Ovary (tissue), 9 donors: ENCODE results near the gene COIL. TPM values are rescaled to one million over a fixed set of nuclear protein-coding genes. Genes with fewer than 3 reads are reported as not detected.

Source experiments
- DNase-seq, 5 donors: peaks; one replicate each; pipeline ENCODE4 v3.0.0-alpha.2; 2019 to 2020
- H3K27ac ChIP-seq, 2 donors: fragments of 200-600 bp; one replicate each; pipeline versions ENCODE4 v1.5.1 to v1.8.0; 2019 to 2022
- H3K27me3 ChIP-seq: fragments of 200-600 bp; one replicate; pipeline ENCODE4 v1.8.0; 2022
- H3K36me3 ChIP-seq: fragments of 200-600 bp; sonication (generic); one replicate; pipeline ENCODE4 v1.5.1; 2019
- H3K4me1 ChIP-seq: one replicate; pipeline ENCODE4 v1.8.1; 2013; ENCODE audit warnings: mild to moderate bottlenecking, moderate library complexity; ENCODE audit not compliant: insufficient read depth
- H3K4me3 ChIP-seq: fragments of 200-600 bp; sonication (generic); one replicate; pipeline ENCODE4 v1.5.1; 2017
- H3K9me3 ChIP-seq, 2 donors: fragments of 200-600 bp in 1 of 2; sonication (generic) in 1 of 2; one replicate each; pipeline versions ENCODE4 v1.5.1 to v1.8.1; 2013 to 2019; ENCODE audit warnings: mild to moderate bottlenecking in 1 of 2, moderate library complexity in 1 of 2
- CTCF ChIP-seq, 3 donors: fragments of 450-650 bp in 2 of 3; fragments of 200-600 bp in 1 of 3; IDR thresholded peaks; one replicate each; pipeline versions ENCODE4 v1.5.1 to v1.8.0; 2016 to 2022; ENCODE audit warnings: antibody characterized with exemption in 3 of 3, mild to moderate bottlenecking in 1 of 3
- EP300 ChIP-seq: sonication (generic); formaldehyde crosslinking; IDR thresholded peaks from one replicate; pipeline ENCODE4 v1.6.1; 2017; ENCODE audit warnings: antibody characterized with exemption
- POLR2A ChIP-seq: fragments of 450-650 bp; IDR thresholded peaks from one replicate; pipeline ENCODE4 v1.6.1; 2017; ENCODE audit warnings: antibody characterized with exemption, mild to moderate bottlenecking, moderate library complexity
- WGBS, 3 donors: extraction: QIAGEN DNeasy Blood & Tissue Kit in 1 of 3; methylation state at CpG; one replicate each; pipeline versions ENCODE4 v1.1.5 to v1.1.7; 2013 to 2017; 5-methylcytosine and 5-hydroxymethylcytosine counted together
- intact Hi-C, 4 donors: fragments of 100-400 bp; cut with DNase I; formaldehyde crosslinking; loops; one replicate each; pipeline versions ENCODE4 v1.11.0 to v1.15.1; 2022 to 2023
- polyA plus RNA-seq, 2 donors: library from polyadenylated mRNA; stranded (reverse); fragments of 200-250 nt in 1 of 2; fragments of 350-450 nt in 1 of 2; fragmentation: Illumina TruSeq in 1 of 2; extraction: RNeasy Lipid Tissue Mini Kit (QIAGEN cat#74804) in 1 of 2; gene quantifications; one replicate each; pipeline ENCODE4 v1.2.3, GENCODE V29; 2013 to 2014
- total RNA-seq, 7 donors: library from RNA; depleted of rRNA in 2 of 7; stranded (reverse); fragments of >200 nt in 2 of 7; fragmentation: NEBNext Ultra II Directional in 3 of 7; extraction: Animal tissue kit (Norgen Biotek cat#: 25700) in 3 of 7; gene quantifications; one replicate each; pipeline versions ENCODE4 v1.1.0 to v1.2.4, GENCODE V29; 2016 to 2023
- donor health status: DM: no; HTN: no; CAD: no; lungs with moderate emphysema.
- donor health status: DM: no; HTN: no; CAD: no.
- donor health status: Bipolar disorder and iron deficiency.
- donor health status: DM: yes; HTN: yes; CAD: no.
- donor health status: DM: no; HTN: no; CAD: no.
- donor health status: DM: yes; HTN: yes; CAD: no.

COIL gene
- total and polyA plus RNA-seq, 9 donors = 10.9 to 17.8 (median 12.9) TPM

GRCh38 chr17:57008958-57009357 lies 48.1 kb upstream of the COIL start:
- intact Hi-C loops = no loop called here
- no peak overlapping the region for H3K4me3 ChIP-seq
- peaks cover 2% of the 10 kb centered on the region for H3K4me1 ChIP-seq
- no peak overlapping the region for H3K27ac ChIP-seq
- WGBS, 3 donors = 74 to 80% (median 77%) methylated on average over 2 of the region's 2 CpGs
- no peak for DNase-seq
- H3K36me3 ChIP-seq = no peaks in the 10 kb centered on the region
- H3K9me3 ChIP-seq = no peaks in the 10 kb centered on the region
- TF ChIP-seq POLR2A (no peak), EP300 (no peak), CTCF (IDR thresholded peaks at IDR 0.05) (no peak)
- H3K27me3 ChIP-seq = no peaks in the 10 kb centered on the region

DNA sequence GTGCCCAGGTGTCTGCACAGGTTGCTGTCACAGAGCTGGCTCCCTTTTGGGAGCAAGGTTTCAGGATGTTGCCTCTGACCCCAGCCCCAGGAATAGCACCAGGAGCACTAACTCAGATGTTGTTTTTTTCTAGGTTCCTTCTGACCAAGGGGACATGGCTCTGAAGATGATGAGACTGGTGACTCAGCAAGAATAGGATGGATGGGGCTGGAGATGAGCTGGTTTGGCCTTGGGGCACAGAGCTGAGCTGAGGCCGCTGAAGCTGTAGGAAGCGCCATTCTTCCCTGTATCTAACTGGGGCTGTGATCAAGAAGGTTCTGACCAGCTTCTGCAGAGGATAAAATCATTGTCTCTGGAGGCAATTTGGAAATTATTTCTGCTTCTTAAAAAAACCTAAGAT lies 45.2 kb upstream of the COIL start:
- no peak for DNase-seq
- TF ChIP-seq POLR2A = no peak
- no peak for TF ChIP-seq CTCF (IDR thresholded peaks at IDR 0.05)
- no peak for TF ChIP-seq EP300
- intact Hi-C loops = no loop called here
- 91 to 98% (median 92%) methylated on average over 2 of the region's 2 CpGs for WGBS, 3 donors
- no peak overlapping the region for H3K27ac ChIP-seq
- H3K27me3 ChIP-seq = no peaks in the 10 kb centered on the region
- peaks cover 2% of the 10 kb centered on the region for H3K4me1 ChIP-seq
- no peaks in the 10 kb centered on the region for H3K9me3 ChIP-seq
- H3K4me3 ChIP-seq = no peak overlapping the region
- H3K36me3 ChIP-seq = no peaks in the 10 kb centered on the region

DNA sequence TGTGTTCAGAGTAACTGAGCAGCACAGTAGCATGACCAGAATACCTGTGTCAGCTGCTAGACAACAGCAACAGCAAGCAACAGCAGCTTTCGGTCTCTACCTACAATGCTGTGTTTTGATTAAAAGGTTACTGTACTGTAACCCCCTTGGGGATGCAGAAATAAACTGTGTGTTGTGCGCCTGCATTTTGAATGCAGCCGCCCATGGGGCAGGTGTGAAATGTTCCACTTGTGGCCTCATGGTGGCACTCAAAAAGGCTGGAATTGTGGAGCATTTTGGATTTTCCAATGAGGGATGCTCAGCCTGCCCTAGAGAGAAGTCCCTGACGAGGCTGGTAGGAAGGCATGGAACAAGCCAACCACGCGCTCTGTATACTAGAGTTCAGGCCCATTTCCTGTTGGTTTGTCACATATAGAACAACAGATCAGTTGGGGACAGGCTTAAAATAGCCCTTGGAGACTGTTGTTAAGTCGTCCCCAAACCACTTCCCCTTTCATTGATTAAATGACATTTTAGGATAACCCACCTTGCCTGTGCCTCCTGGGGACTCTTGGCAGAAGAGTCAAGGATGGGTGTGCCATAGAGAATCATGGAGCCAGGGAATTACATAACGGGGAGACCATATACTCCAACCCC lies 44.2 kb upstream of the COIL start:
- intact Hi-C loops = no loop called here
- no peaks in the 10 kb centered on the region for H3K27me3 ChIP-seq
- no peaks in the 10 kb centered on the region for H3K36me3 ChIP-seq

GRCh38 chr17:57002904-57003303 lies 42.1 kb upstream of the COIL start:
- 80 to 88% (median 86%) methylated on average over 5 of the region's 5 CpGs for WGBS, 3 donors
- Histone ChIP-seq H3K27ac (no peak overlapping the region), H3K4me3 (no peak overlapping the region), H3K36me3 (no peaks in the 10 kb centered on the region), H3K27me3 (no peaks in the 10 kb centered on the region), H3K9me3 (no peaks in the 10 kb centered on the region), H3K4me1 (no peaks in the 10 kb centered on the region)
- no peak for TF ChIP-seq CTCF (IDR thresholded peaks at IDR 0.05)
- TF ChIP-seq POLR2A = no peak
- no peak for TF ChIP-seq EP300
- intact Hi-C loops = no loop called here
- no peak for DNase-seq

More for the DNA sequence above, 44.2 kb upstream of the COIL start:
- Histone ChIP-seq H3K4me1 (peaks cover 2% of the 10 kb centered on the region), H3K4me3 (no peak overlapping the region), H3K9me3 (no peaks in the 10 kb centered on the region), H3K27ac (no peak overlapping the region)
- DNase-seq = no peak
- no peak for TF ChIP-seq POLR2A
- TF ChIP-seq CTCF (IDR thresholded peaks at IDR 0.05) = no peak
- no peak for TF ChIP-seq EP300
- 85 to 86% (median 85%) methylated on average over 8 of the region's 8 CpGs for WGBS, 3 donors
